ENCODE data around the gene HOXA13.

The HOXA13 gene

GRCh38 chr7:27194686-27195379 is 5.1 kb downstream of the HOXA13 start:
- no peak for FAIRE-seq

GRCh38 chr7:27194002-27194352 is 5.9 kb downstream of the HOXA13 start:
- FAIRE-seq (no peak), DNase-seq (ENCODE audit: extremely low spot score, insufficient read length, low read depth) (no peak)

More at GRCh38 chr7:27194686-27195379, 5.1 kb downstream of the HOXA13 start:
- no peak for DNase-seq (ENCODE audit: extremely low spot score, insufficient read length, low read depth)

- DNase-seq (ENCODE audit: extremely low spot score, insufficient read length, low read depth) (no peak), FAIRE-seq (no peak)
These were observed 6.4 kb downstream of the HOXA13 start for GRCh38 chr7:27193335-27194001.

GRCh38 chr7:27192546-27193334 is 7.2 kb downstream of the HOXA13 start:
- no peak for DNase-seq (ENCODE audit: extremely low spot score, insufficient read length, low read depth)
- no peak for FAIRE-seq

GRCh38 chr7:27191833-27192545 is 7.9 kb downstream of the HOXA13 start:
- no peak for DNase-seq (ENCODE audit: extremely low spot score, insufficient read length, low read depth)
- FAIRE-seq: no peak

GRCh38 chr7:27191161-27191731 is 8.6 kb downstream of the HOXA13 start:
- no peak for FAIRE-seq
- DNase-seq (ENCODE audit: extremely low spot score, insufficient read length, low read depth): no peak

GRCh38 chr7:27189997-27190748 is 9.7 kb downstream of the HOXA13 start:
- no peak for DNase-seq (ENCODE audit: extremely low spot score, insufficient read length, low read depth)
- no peak for FAIRE-seq

- DNase-seq (ENCODE audit: extremely low spot score, insufficient read length, low read depth): no peak
- FAIRE-seq: no peak
These were observed 10.4 kb downstream of the HOXA13 start for GRCh38 chr7:27189295-27189996.

GRCh38 chr7:27188386-27189294 is 11.3 kb downstream of the HOXA13 start:
- DNase-seq (ENCODE audit: extremely low spot score, insufficient read length, low read depth) (no peak), FAIRE-seq (no peak)

- FAIRE-seq: no peak
- DNase-seq (ENCODE audit: extremely low spot score, insufficient read length, low read depth): no peak
These were observed 12.2 kb downstream of the HOXA13 start for GRCh38 chr7:27187475-27188385.

GRCh38 chr7:27186668-27187474 is 13.0 kb downstream of the HOXA13 start:
- FAIRE-seq (no peak), DNase-seq (ENCODE audit: extremely low spot score, insufficient read length, low read depth) (no peak)

- FAIRE-seq (no peak), DNase-seq (ENCODE audit: extremely low spot score, insufficient read length, low read depth) (no peak)
These were observed 13.8 kb downstream of the HOXA13 start for GRCh38 chr7:27185854-27186667.

GRCh38 chr7:27185013-27185853 is 14.7 kb downstream of the HOXA13 start, which contains the start of gene HOXA11:
Gene HOXA11 (minus strand): TSS chr7:27185232. CDS start chr7:27185144, 88 bp downstream.
- no peak for FAIRE-seq
- no peak for DNase-seq (ENCODE audit: extremely low spot score, insufficient read length, low read depth)

- FAIRE-seq: no peak
- DNase-seq (ENCODE audit: extremely low spot score, insufficient read length, low read depth): no peak
These were observed 15.4 kb downstream of the HOXA13 start for GRCh38 chr7:27184337-27185012.
